Tibial nerve (tissue), 4 donors: Measurements from ENCODE around the gene IER2.
"Not testable (repeated sequence)": the region's sequence is repeated elsewhere in the genome, so short reads cannot be mapped to it uniquely, and the experiment has no call there.

Source experiments
- EP300 ChIP-seq, 2 donors: sonication (generic); formaldehyde crosslinking; IDR thresholded peaks; one replicate each; pipeline ENCODE4 v1.6.1; 2017; ENCODE audit warnings: antibody characterized with exemption in 2 of 2, mild to moderate bottlenecking in 1 of 2
- POLR2A ChIP-seq, 2 donors: fragments of 450-650 bp; IDR thresholded peaks; one replicate each; pipeline ENCODE4 v1.6.1; 2017; ENCODE audit warnings: antibody characterized with exemption in 2 of 2, mild to moderate bottlenecking in 2 of 2, moderate library complexity in 2 of 2
- TF ChIP-seq, protein P1 (sequence below), 5 experiments: fragments of 200-600 bp in 3 of 5; fragments of 450-650 bp in 2 of 5; sonication (generic) in 3 of 5; IDR thresholded peaks; one replicate each; pipeline ENCODE4 v1.5.1; 2016 to 2019; ENCODE audit warnings: antibody characterized with exemption in 5 of 5, mild to moderate bottlenecking in 3 of 5, moderate library complexity in 2 of 5

DNA sequence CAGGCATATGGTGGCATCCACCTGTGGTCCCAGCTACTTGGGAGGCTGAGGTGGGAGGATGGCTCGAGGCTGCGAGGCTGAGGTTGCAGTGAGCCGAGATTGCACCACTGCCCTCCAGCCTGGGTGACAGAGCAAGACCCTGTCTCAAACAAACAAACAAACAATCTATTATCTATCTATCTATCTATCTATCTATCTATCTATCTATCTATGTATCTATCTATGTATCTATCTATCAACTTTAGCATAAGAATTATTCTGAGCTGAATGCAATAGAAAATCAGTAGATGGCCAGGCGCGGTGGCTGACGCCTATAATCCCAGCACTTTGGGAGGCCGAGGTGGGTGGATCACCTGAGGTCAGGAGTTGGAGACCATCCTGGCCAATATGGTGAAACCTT lies 51.9 kb downstream of the IER2 start:
- TF ChIP-seq, protein P1, sequence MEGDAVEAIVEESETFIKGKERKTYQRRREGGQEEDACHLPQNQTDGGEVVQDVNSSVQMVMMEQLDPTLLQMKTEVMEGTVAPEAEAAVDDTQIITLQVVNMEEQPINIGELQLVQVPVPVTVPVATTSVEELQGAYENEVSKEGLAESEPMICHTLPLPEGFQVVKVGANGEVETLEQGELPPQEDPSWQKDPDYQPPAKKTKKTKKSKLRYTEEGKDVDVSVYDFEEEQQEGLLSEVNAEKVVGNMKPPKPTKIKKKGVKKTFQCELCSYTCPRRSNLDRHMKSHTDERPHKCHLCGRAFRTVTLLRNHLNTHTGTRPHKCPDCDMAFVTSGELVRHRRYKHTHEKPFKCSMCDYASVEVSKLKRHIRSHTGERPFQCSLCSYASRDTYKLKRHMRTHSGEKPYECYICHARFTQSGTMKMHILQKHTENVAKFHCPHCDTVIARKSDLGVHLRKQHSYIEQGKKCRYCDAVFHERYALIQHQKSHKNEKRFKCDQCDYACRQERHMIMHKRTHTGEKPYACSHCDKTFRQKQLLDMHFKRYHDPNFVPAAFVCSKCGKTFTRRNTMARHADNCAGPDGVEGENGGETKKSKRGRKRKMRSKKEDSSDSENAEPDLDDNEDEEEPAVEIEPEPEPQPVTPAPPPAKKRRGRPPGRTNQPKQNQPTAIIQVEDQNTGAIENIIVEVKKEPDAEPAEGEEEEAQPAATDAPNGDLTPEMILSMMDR (IDR thresholded peaks at IDR 0.05): not testable (repeated sequence)
- TF ChIP-seq EP300, POLR2A (IDR thresholded peaks at IDR 0.05): not testable (repeated sequence)
